Esophagus mucosa (tissue), 1 donor: ENCODE measurements around the gene GTF3C5. TPM values are rescaled to one million over a fixed set of nuclear protein-coding genes. Genes with fewer than 3 reads are reported as not detected.
"Not testable (repeated sequence)": the region's sequence is repeated elsewhere in the genome, so short reads cannot be mapped to it uniquely, and the experiment has no call there.

Source experiments
- ATAC-seq: fragments of 200-7000 bp; cut with Tn5 transposase; one replicate; pipeline ENCODE4 v1.9.1; 2020
- total RNA-seq: library from RNA; stranded (reverse); gene quantifications from one replicate; pipeline ENCODE4 v1.2.4, GENCODE V29; 2023
- donor health status: DM: yes; HTN: yes; CAD: no.

Gene GTF3C5
- total RNA-seq, 1 donor from 2014 or later: 33.6 TPM

DNA sequence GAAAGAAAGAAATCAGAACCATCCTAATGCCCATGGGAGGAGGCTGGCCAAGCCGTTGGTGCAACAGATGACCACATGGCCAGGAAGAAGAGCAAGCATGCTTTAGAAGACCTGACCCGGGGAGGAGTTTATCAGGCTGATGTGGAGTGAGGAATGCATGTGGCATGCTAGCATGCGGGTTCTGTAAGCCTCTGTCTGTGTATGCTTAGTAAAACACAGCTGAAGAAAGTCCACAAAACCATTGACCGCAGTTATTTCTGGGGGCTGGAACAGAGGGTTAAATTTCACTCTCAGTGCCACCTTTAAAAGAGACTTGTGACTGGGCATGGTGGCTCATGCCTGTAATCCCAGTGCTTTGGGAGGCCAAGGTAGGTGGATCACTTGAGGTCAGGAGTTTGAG is 33.2 kb upstream of the GTF3C5 start:
- no peak for ATAC-seq

- ATAC-seq: not testable (repeated sequence)
Measured at GRCh38 chr9:132998221-132998620, 32.6 kb upstream of the GTF3C5 start.

DNA sequence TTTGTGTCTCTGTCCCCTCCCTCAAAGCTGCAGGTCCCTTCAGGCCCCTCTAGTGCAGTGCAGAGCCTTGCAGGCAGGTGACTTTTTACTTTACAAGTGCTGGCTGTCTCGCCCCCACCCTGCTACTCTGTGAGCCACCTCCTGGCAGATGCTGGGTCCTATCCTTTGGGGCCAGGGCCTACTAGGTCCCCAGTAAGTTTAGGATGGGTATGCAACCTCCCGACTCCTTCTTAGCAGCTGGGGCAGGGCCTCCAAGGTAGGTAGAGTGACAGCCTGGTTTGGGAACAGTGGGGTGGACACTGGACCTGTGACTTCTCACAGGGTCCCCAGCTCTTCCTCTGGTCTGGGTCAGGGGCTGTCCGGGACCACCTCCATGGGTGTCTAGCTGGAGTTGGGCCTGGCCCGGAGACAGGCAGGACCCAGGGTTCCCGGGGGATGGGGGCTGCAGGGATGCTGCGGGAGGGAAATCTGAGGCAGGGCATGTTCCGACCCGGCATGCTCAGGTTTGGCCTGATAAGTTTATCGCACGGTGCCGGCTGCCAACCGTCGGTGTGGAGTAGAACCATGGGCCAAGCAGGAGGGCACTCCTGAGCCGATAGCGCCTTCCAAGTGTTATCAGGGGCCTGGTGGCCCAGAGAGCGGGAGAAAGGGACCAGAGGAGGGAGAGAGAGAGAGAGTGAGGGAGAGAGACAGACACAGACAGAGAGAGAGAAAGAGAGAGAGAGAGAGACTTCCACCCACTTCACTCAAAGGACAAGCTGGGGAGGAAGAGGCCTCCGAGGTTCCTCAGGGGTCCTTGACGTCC is 31.8 kb upstream of the GTF3C5 start:
- no peak for ATAC-seq

GRCh38 chr9:133002147-133003070 is 28.4 kb upstream of the GTF3C5 start:
- peak; percentile 56 for ATAC-seq

DNA sequence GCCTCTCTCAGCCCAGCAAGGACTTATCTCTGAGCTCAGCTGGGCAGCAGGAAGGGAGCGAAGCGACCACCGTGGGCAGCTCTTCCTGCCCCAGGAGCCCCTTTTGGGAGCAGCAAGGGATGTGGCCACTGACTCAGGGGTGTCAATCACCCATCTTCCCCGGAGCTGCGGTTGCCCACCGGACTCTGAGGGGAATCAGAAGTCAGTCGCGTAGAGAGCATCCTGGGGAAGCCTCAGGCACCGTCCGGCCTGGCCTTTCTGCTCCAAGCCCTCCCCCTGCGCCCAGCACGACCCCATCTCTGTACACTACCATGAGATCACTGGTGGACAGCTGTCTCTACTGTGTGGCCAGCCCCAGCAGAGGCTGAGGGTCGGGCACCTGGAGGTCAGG is 27.7 kb upstream of the GTF3C5 start:
- ATAC-seq: no peak

DNA sequence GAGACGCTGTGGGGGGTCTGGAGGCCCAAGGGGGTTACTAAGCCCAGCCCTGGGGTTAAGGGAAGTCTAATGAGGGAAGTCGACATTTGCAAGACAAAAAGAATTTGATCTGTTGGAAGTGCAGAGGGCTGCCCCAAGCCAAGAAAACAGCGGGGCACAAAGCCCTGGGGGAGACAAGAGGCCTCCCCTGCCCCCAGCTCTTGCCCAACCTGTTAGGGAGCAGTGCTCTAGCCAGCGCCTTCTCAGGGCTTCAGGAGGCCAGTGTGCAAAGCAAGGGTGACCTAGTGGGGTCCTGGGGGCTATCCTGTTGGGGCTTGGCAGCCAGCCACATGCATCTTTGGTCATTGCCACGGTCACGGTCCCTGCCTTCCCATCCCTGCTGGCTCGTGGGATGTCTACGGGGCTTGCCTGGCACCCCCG is 27.1 kb upstream of the GTF3C5 start:
- no peak for ATAC-seq

- no peak for ATAC-seq
Measured at GRCh38 chr9:133004091-133004998, 26.5 kb upstream of the GTF3C5 start.

- no peak for ATAC-seq
Measured at GRCh38 chr9:133004999-133005760, 25.6 kb upstream of the GTF3C5 start.

- no peak for ATAC-seq
Measured at GRCh38 chr9:133005957-133006356, 24.8 kb upstream of the GTF3C5 start.

GRCh38 chr9:133006731-133007352 is 24.0 kb upstream of the GTF3C5 start:
- no peak for ATAC-seq

DNA sequence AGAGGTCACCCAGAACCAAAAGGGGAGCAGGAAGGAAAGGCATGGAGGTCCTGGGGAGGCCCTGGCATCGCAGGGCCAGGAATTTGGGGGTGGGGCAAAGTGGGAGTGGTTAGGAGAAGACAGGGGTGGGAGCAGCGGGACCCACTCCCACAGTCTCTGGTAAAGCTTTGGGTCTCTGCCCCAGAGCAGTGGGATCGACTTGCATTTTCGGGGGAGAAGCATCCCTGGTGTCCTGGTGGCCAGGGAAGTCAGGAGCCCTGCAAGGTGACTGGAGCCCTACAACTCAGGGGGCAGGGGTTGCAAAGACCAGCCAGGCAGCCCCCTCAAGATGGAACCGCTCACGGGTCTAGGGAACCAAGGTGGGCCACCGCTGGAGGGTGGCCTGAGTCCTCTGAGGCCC is 22.4 kb upstream of the GTF3C5 start:
- no peak for ATAC-seq

DNA sequence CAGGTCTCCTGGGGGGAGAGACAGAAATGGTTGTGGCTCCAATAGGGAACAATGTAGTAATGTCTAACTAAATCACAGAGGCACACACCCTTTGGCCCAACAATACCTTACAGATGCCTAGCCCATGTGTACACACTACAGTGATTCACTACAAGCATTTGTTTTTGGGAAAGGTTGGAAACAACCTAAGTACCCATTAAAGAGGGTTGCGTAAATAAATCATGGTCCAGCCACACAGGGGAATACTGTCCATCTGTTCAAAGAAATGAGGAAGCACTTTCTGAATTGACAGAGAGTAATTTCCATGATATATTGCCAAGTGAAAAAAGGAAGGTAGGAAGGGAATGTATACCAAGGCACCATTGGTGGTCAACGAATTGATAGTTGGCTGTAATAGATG is 22.0 kb upstream of the GTF3C5 start:
- peak; percentile 70 for ATAC-seq

- ATAC-seq: no peak
Measured at GRCh38 chr9:133009906-133010582, 20.8 kb upstream of the GTF3C5 start.

DNA sequence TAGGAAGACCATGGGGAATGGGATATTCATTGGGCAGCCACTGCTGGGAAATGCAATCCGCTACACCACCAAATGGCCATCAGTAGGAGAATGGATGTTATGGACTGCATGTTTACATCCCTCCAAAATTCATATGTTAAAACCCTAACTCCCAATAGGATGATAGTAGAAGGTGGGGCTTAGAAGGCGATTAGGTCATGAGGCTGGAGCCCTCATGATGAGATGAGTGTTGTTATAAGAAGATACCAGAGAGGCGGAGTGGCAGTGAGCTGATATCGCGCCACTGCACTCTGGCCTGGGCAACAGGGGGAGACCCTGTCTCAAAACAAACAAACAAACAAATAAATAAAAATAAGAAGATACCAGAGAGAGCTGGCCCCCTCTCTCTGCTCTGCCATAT is 16.1 kb upstream of the GTF3C5 start:
- ATAC-seq: no peak

DNA sequence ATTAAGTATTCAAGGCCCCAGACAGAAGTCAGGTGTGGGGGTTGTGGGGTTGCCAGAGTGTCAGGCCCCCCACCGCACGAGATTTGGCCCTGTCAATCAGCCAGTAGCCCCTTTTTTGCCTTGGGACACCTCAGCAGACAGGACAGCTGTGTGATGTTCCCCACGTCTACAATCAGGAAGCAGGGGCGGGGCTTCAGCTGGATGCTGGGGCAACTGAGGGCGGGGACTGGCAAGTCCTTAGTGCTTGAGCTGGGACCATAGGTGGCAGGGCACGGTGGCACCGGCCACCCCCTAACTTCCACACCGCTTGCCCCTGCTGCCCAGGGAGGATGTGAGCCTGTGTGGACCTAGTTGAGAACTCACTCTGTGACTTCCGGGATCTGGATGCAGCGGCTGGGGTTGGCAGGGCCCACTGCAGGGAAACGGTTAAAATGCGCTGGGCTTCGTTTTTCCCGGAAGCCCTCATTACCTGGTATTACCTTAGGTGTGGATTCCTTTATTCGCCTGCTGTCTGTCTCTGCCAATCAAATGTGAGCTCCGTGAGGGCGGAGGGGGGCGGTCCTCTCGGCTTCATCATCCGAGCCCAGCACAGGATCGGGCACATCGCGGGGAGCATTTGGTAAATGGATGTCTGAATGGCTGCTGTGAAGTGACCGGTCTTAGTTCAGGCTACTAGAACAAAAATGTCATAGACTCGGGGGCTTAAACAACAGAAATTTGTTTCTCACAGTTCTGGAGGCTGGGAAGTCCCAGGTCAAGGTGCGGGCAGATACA is 7.5 kb upstream of the GTF3C5 start:
- peak; percentile 26 for ATAC-seq

- ATAC-seq: no peak
Measured at GRCh38 chr9:133026426-133026825, 4.4 kb upstream of the GTF3C5 start.

GRCh38 chr9:133027134-133027533 is 3.7 kb upstream of the GTF3C5 start:
- no peak for ATAC-seq

DNA sequence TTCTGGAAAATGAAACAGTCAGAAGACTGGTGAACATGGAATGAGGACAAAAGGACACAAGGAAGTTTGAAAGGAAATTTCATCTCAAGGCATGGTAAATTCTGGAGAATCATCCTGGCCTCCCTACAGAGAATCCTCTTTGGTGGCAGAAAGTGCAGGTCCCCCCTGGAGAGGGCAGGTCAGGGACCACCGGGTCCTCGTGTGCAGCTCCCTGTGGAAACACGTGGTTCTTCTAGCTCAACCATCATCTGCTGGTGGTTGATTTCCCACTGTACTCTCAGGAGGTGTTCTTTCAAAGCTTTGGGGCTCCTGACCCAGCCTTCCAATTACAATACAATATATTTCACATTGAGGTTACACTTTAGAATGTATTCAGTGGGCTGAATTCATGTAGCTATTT is 2.6 kb upstream of the GTF3C5 start:
- no peak for ATAC-seq

GRCh38 chr9:133029994-133030316 is 842 bp upstream of the GTF3C5 start:
- peak; percentile 10 for ATAC-seq

GRCh38 chr9:133031130-133031422 is 279 bp downstream of the GTF3C5 start:
- ATAC-seq: no peak
